A549 (cell line): Measurements from ENCODE around the gene PSMA7. TPM values are rescaled to one million over a fixed set of nuclear protein-coding genes. Genes with fewer than 3 reads are reported as not detected.

ENCODE experiments used
- ATAC-seq, 2 experiments: fragments of 200-7000 bp in 1 of 2; fragments of >200 bp in 1 of 2; cut with Nextera tagmentation in 1 of 2; cut with Tn5 transposase in 1 of 2; 3 replicates each; pipeline versions ENCODE4 v1.8.0 to v1.9.1; 2018 to 2020; ENCODE audit warnings: mild to moderate bottlenecking in 1 of 2, moderate library complexity in 1 of 2
- CTCF ChIA-PET: fragments of 300-600 bp; sonication (Branson Sonifier 250); formaldehyde crosslinking; extraction: SDS; loops from one replicate; lab custom pipeline; 2021; ENCODE audit warnings: antibody characterized with exemption, inconsistent platforms; lab: Yijun Ruan, JAX
- POLR2A ChIA-PET: fragments of 350-600 bp; formaldehyde crosslinking; extraction: SDS; loops from one replicate; lab custom pipeline; 2021; ENCODE audit warnings: antibody characterized with exemption, inconsistent platforms; lab: Yijun Ruan, JAX
- DNase-seq, 2 experiments: peaks; one replicate each; pipeline versions ENCODE4 v3.0.0 to v3.0.0-alpha.2; 2011 to 2016; ENCODE audit warnings: low read depth in 1 of 2, low spot score in 1 of 2
- FAIRE-seq: peaks from 2 replicates; lab custom pipeline; 2011; peaks lifted over from hg19 to GRCh38; lab: Jason Lieb, UNC
- H3K27ac ChIP-seq, 2 experiments: fragments of >200 bp; sonication (Bioruptor Twin); formaldehyde crosslinking; 3 replicates each; pipeline ENCODE4 v1.5.1; 2016 to 2017
- H3K4me1 ChIP-seq: fragments of >200 bp; sonication (Bioruptor Twin); formaldehyde crosslinking; 3 replicates; pipeline ENCODE4 v1.6.1; 2016
- H3K4me2 ChIP-seq: fragments of >200 bp; sonication (Bioruptor Twin); formaldehyde crosslinking; 3 replicates; pipeline ENCODE4 v1.6.1; 2016
- H3K4me3 ChIP-seq: fragments of >200 bp; sonication (Bioruptor Twin); formaldehyde crosslinking; 3 replicates; pipeline ENCODE4 v1.5.1; 2016
- H3K9me3 ChIP-seq: fragments of >200 bp; sonication (Bioruptor Twin); formaldehyde crosslinking; 3 replicates; pipeline ENCODE4 v1.6.1; 2016
- ATOH8 ChIP-seq: fragments of 250-450 bp; sonication (Bioruptor Pico); IDR thresholded peaks from 2 replicates; pipeline ENCODE4 v1.5.0; 2020; ENCODE audit warnings: low read depth, mild to moderate bottlenecking, moderate library complexity
- BCL3 ChIP-seq: fragments of >200 bp; sonication (Bioruptor Twin); formaldehyde crosslinking; IDR thresholded peaks from 3 replicates; pipeline ENCODE4 v1.6.1; 2016
- BHLHE40 ChIP-seq: IDR thresholded peaks from 2 replicates; pipeline ENCODE4 v1.6.1; 2012; ENCODE audit warnings: low read depth, low read length, inconsistent platforms
- CTCF ChIP-seq: fragments of >200 bp; sonication (Bioruptor Twin); formaldehyde crosslinking; IDR thresholded peaks from 3 replicates; pipeline ENCODE4 v1.5.1; 2016
- EHF ChIP-seq: fragments of 250-450 bp; sonication (Bioruptor Pico); IDR thresholded peaks from 2 replicates; pipeline ENCODE4 v1.5.0; 2020; ENCODE audit warnings: mild to moderate bottlenecking
- EHMT2 ChIP-seq: fragments of 200-600 bp; sonication (generic); IDR thresholded peaks from 2 replicates; pipeline ENCODE4 v1.6.1; 2016; ENCODE audit warnings: antibody characterized with exemption, low read depth, mild to moderate bottlenecking, moderate library complexity
- GATA3 ChIP-seq: IDR thresholded peaks from 2 replicates; pipeline ENCODE4 v1.6.1; 2012; ENCODE audit warnings: borderline replicate concordance
- HES2 ChIP-seq: fragments of >200 bp; sonication (Bioruptor Twin); formaldehyde crosslinking; IDR thresholded peaks from 2 replicates; pipeline ENCODE4 v1.6.1; 2016
- HMGXB4 ChIP-seq: fragments of 250-450 bp; sonication (Bioruptor Pico); IDR thresholded peaks from 2 replicates; pipeline ENCODE4 v1.5.0; 2021; ENCODE audit warnings: mild to moderate bottlenecking, moderate library complexity, borderline replicate concordance
- HOXA7 ChIP-seq: fragments of 250-450 bp; sonication (Bioruptor Pico); IDR thresholded peaks from 2 replicates; pipeline ENCODE4 v1.5.0; 2020; ENCODE audit warnings: mild to moderate bottlenecking, moderate library complexity
- MAX ChIP-seq: IDR thresholded peaks from 2 replicates; pipeline ENCODE4 v1.6.1; 2012
- MAZ ChIP-seq: fragments of 150-350 bp; IDR thresholded peaks from 2 replicates; pipeline ENCODE4 v1.6.1; 2014; ENCODE audit warnings: antibody characterized with exemption, low read depth, low read length, borderline replicate concordance
- RARB ChIP-seq: fragments of 250-450 bp; sonication (Bioruptor Pico); IDR thresholded peaks from 2 replicates; pipeline ENCODE4 v1.8.0; 2021; ENCODE audit warnings: mild to moderate bottlenecking, moderate library complexity
- RCOR1 ChIP-seq: fragments of 150-350 bp; IDR thresholded peaks from 2 replicates; pipeline ENCODE4 v1.6.1; 2014; ENCODE audit warnings: antibody characterized with exemption, low read length, low read depth
- REST ChIP-seq: fragments of 200-600 bp; sonication (generic); IDR thresholded peaks from 2 replicates; pipeline ENCODE4 v1.6.1; 2016; ENCODE audit warnings: antibody characterized with exemption, mild to moderate bottlenecking, moderate library complexity
- RNF2 ChIP-seq: fragments of 200-600 bp; sonication (generic); IDR thresholded peaks from 2 replicates; pipeline ENCODE4 v1.6.1; 2016; ENCODE audit warnings: low read depth, mild to moderate bottlenecking, antibody characterized with exemption, moderate library complexity, borderline replicate concordance
- TP53 ChIP-seq: fragments of 250-450 bp; sonication (Bioruptor Pico); IDR thresholded peaks from 2 replicates; pipeline ENCODE4 v1.5.0; 2021; ENCODE audit warnings: mild to moderate bottlenecking, moderate library complexity
- USF2 ChIP-seq: fragments of 450-650 bp; IDR thresholded peaks from 2 replicates; pipeline ENCODE4 v1.6.1; 2014; ENCODE audit warnings: antibody characterized with exemption
- WGBS: methylation state at CpG from one replicate; pipeline ENCODE4 v1.1.6; 2017; ENCODE audit errors: missing lambda C conversion rate; 5-methylcytosine and 5-hydroxymethylcytosine counted together
- polyA plus RNA-seq, 4 experiments: library from polyadenylated mRNA; depleted of rRNA in 3 of 4; stranded (reverse); fragments of >200 nt; fragmentation: RNase III in 1 of 4; extraction: RNeasy Plus Mini Kit Qiagen cat#74134 plus additional on column Dnase treatment in 1 of 4; gene quantifications; 2 replicates in 3 of 4; 3 replicates in 1 of 4; pipeline ENCODE4 v1.2.3, GENCODE V29; 2011 to 2017

PSMA7 gene
- polyA plus RNA-seq, 2 of the 4 experiments (the other 2 are of a cell fraction) = 511 to 562 TPM

- Histone ChIP-seq H3K4me2 (no peak overlapping the region), H3K4me3 (no peak overlapping the region), H3K9me3 (peaks cover 11% of the 10 kb centered on the region), H3K4me1 (peaks cover 11% of the 10 kb centered on the region), H3K27ac (no peak overlapping the region)
- ChIA-PET CTCF (interaction anchor here (0.9 to 3.9 kb wide), 5 partner anchors 13 to 53 kb away, joined by 3 to 15 read pairs (median 3); no protein-coding TSS in a partner anchor), POLR2A (no interaction called here)
- 76% methylated on average over 9 of the region's 10 CpGs for WGBS
- DNase-seq (no peak), ATAC-seq (no peak), FAIRE-seq (no peak)
- TF ChIP-seq TP53 (CRISPR knock-in tag) (no peak), USF2 (no peak), HES2 (no peak), HMGXB4 (CRISPR knock-in tag) (no peak), ATOH8 (CRISPR knock-in tag) (no peak), EHMT2 (no peak), RCOR1 (no peak), EHF (no peak), CTCF (no peak), RNF2 (no peak), RARB (CRISPR knock-in tag) (no peak), MAZ (no peak), HOXA7 (CRISPR knock-in tag) (no peak), REST (no peak)
These were observed 23.4 kb downstream of the PSMA7 start for GRCh38 chr20:62119591-62120364.

- ChIA-PET CTCF (interaction anchor here (0.9 to 3.9 kb wide), 6 partner anchors 12 to 108 kb away, joined by 3 to 15 read pairs (median 3); no protein-coding TSS in a partner anchor), POLR2A (no interaction called here)
- Histone ChIP-seq H3K4me3 (no peak overlapping the region), H3K4me2 (no peak overlapping the region), H3K9me3 (peaks cover 16% of the 10 kb centered on the region), H3K4me1 (peaks cover 9% of the 10 kb centered on the region), H3K27ac (no peak overlapping the region)
- 46% methylated on average over 5 of the region's 5 CpGs for WGBS
- no peak for TF ChIP-seq BHLHE40
- TF ChIP-seq GATA3 = no peak
- no peak for TF ChIP-seq BCL3
- TF ChIP-seq MAX = no peak
- DNase-seq = no peak
- FAIRE-seq = no peak
- ATAC-seq = no peak
These were observed 24.1 kb downstream of the PSMA7 start for GRCh38 chr20:62119115-62119514.
